Iris pigment epithelial cell (primary cell): ENCODE measurements around the gene EPB41L2.

Experiments used
- DNase-seq: peaks from one replicate; pipeline ENCODE4 v3.0.0-alpha.2; 2011; ENCODE audit warnings: low read depth

The EPB41L2 gene

GRCh38 chr6:130908958-130909357 is 154.1 kb downstream of the EPB41L2 start:
- no peak for DNase-seq

DNA sequence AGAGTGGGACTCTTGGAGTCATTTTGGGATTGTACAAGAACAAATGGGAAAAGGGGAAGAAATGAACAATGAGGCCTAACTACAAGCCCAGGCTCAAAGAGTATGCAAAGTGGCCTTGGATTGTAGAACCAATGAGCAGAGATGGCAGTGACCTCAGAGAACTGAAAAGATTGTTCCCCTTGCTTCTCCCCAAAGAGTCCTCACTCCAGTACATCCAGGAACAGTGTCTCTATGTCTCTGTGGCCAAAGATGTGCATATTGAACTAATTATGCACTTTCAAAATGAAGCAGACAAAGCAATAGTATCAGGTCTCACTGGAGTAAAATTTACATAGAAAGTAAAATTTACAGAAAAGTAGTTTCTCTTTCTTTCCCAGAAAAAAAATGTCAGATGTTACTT is 154.9 kb downstream of the EPB41L2 start:
- DNase-seq = no peak

DNA sequence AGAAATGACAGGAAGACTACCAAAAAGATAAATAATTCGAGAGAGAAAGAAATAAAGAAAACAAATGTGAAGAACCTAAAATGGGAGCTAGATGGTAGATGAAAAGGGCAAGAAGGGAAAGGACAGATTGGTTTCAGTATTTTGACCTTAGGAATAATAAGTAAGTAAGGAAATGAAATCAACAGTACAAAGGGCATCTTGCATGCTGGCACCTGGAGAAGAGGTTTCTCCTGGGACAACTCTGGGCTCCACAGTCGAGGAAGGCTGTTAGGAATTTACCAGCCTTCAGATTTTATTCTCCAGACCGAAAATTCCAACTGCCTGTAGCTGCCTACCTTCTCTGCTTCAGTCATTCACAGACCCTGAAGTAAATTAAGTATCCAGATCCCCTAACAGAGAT is 155.4 kb downstream of the EPB41L2 start:
- no peak for DNase-seq

- peak; percentile 77 for DNase-seq
Observed at GRCh38 chr6:130906736-130907381, 156.2 kb downstream of the EPB41L2 start.

- no peak for DNase-seq
Observed at GRCh38 chr6:130903602-130904001, 159.4 kb downstream of the EPB41L2 start.

DNA sequence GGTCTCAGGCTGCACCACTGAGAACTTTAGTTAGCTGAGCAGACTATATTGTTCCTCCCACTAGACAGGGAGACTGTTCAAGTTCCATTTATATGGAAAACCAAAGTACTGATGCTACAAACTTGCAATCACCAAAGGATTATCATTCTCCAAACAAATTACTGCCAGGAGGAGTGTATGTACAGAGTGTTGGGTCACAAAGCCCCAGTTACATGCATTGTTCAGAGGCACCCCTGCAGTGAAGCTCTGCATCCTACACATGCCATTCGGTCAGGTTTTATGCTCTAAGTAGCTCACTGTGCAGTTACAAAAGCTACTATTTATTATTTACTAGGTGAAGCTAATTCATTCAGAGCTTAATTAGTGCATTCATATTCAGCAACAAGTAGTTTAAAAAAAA is 160.0 kb downstream of the EPB41L2 start:
- DNase-seq = no peak

- DNase-seq = peak; percentile 84
Observed at GRCh38 chr6:130900913-130901312, 162.1 kb downstream of the EPB41L2 start.

DNA sequence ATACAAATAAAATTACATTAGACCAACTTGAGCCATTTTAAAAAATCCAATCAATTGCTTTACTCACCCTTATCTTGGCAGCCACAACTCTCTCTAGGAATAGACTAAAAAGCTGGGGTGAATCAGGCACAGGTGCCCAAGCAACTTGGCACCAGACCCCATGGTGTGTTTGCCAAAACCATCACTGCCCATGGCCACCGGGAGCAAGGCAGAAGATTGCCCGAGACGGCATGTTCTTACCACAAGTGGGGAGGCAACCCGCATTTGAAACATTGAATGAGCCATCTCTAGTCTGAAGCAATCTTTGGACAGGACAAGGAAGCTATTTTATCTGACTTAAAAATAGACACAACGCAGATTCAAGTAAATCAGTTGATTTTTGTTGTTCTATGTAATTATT is 166.8 kb downstream of the EPB41L2 start:
- DNase-seq = no peak

DNA sequence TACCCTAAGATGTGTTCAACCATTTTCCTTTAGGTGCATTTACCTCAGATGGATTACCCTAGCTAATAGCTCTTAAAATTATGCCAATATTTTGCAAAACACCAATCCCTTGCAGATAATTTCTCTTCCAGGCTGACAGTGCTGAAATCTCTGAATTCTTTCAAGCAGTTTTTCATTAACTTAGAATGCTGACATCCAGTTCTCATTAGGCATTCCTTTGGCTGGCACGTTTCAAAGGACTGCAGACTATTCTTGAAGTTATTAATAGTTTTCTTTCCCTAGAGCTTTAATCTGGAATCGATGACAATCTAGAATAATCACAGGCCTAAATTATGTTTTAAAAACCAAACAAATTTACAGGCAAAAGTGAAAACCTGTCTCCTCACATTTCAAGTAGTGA is 167.5 kb downstream of the EPB41L2 start:
- DNase-seq = no peak

DNA sequence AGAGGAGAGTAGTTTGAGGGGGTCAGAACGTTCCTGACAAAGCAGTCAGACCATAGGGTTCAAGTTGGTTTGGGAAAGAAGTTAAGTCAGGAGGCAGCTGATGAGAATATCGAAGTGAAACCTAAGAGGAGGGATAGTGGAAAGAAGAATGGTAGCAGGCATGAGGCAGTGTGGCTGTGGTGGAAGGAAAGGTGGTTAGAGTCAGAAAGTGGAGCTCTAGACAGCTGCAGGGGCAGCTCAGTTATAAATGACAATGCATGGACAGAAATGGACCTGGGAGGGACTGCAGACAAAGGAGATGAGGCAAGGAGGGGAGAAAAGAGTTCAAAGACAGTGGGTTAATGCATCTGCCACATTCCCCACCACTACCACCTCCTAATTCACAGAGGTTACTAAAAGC is 169.3 kb downstream of the EPB41L2 start:
- no peak for DNase-seq

GRCh38 chr6:130893277-130893676 is 169.8 kb downstream of the EPB41L2 start:
- no peak for DNase-seq

- DNase-seq = peak; percentile 86
Observed at GRCh38 chr6:130890521-130890971, 172.5 kb downstream of the EPB41L2 start.

GRCh38 chr6:130889423-130889822 is 173.6 kb downstream of the EPB41L2 start:
- DNase-seq = no peak

DNA sequence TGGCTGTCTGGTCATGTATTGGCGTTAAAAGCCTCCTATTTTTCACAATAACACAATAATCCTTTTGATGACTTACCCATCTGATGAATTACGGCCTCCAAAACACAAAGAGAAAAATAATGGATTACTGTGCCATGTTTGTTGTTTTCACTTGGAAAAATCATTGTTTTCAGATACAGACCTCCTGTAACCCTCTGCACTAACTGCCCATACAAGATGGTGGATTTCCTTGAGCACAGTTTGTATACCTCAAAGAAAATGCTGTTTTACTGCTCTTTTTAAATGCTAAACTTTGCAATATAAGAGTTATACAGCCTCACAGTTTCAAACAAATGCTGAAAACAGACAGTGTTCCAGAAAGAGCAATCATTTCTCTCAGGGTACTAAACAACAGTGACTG is 174.8 kb downstream of the EPB41L2 start:
- DNase-seq = no peak

GRCh38 chr6:130886966-130887365 is 176.1 kb downstream of the EPB41L2 start:
- DNase-seq = no peak

- peak; percentile 77 for DNase-seq
Observed at GRCh38 chr6:130885392-130886192, 177.5 kb downstream of the EPB41L2 start.

DNA sequence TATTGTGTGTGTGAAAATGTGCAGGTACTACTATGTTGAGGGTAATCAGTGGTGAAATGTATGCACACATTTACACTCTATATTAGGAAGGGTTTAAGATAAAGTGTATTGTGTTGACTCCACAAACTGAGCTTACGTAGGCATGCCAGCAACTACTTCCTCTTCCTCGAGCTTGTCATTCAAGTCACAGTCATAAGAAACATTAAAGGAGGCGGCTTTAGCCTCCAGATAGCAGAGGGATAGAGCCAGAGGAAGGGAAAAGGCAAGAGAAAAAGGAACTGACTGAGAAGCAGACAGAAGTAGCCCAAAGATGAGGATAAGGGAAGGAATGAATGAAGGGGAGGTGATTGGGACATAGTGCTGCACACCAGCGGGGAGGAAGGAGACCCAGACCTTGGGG is 180.7 kb downstream of the EPB41L2 start:
- no peak for DNase-seq

- no peak for DNase-seq
Observed at GRCh38 chr6:130879826-130880225, 183.2 kb downstream of the EPB41L2 start.

- no peak for DNase-seq
Observed at GRCh38 chr6:130873746-130874145, 189.3 kb downstream of the EPB41L2 start.

- DNase-seq = peak; percentile 48
Observed at GRCh38 chr6:130872250-130873095, 190.6 kb downstream of the EPB41L2 start.

GRCh38 chr6:130870179-130870880 is 192.7 kb downstream of the EPB41L2 start:
- DNase-seq = no peak

DNA sequence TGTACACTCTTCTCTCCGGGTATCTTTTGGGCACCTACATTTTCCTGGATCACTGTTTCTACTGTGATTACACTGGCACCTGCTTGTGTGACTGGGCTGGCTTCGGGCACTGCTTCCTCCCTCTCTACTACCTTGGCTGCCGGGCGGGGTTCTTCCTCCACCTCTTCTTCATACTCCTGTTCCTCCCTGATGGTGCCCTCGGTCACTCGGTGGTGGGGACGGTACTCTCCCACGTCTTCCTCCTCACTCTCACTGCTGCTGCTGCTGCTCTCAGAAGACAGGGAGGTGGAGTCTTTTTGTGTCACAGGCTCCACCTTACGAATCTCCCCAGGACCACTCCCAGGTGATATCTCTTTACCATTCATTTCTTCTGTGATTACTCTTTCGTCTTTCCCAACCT is 193.4 kb downstream of the EPB41L2 start:
- no peak for DNase-seq
